ENCODE results near the gene POLE4.

The POLE4 gene, protein sequence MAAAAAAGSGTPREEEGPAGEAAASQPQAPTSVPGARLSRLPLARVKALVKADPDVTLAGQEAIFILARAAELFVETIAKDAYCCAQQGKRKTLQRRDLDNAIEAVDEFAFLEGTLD

GRCh38 chr2:74958274-74959105 is at the start of gene POLE4:
POLE4 (plus strand) TSS chr2:74958643; CDS start chr2:74958680, 37 bp downstream.
- DNase-seq (ENCODE audit: low spot score): peak; percentile 92

DNA sequence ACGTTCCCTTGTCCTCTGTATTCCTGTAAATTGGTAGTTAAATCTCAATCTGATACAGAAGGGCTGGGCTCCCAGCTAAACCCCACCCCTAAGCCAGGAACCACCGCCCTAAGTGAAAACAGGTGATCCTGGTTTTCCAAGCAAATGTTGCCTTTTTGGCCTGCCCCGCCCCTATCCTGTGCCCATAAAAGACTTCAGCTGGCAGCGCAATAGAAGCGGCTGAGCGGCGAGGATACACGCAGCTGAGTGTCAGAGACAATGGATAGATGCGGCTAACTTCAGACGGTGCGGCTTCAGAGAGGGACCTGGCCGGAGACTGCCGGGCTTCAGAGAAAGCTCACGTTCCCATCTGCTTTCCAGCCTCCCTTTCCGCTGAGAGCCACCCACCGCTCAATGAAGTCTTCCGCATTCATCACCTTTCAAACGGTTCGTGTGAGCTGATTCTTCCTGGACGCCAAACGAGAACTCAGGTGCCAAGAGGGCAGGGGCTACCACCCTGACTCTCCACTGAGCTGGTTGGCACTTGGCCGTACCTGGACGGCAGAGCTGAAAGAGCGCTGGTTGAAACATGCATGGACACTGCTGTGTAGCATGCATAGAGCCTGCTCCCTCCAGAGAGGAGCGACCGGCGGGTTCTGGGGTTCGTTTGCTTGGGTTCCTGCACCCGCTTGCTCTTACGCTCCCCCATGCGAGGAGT is 49.5 kb upstream of the POLE4 start:
- DNase-seq (ENCODE audit: low spot score): no peak

DNA sequence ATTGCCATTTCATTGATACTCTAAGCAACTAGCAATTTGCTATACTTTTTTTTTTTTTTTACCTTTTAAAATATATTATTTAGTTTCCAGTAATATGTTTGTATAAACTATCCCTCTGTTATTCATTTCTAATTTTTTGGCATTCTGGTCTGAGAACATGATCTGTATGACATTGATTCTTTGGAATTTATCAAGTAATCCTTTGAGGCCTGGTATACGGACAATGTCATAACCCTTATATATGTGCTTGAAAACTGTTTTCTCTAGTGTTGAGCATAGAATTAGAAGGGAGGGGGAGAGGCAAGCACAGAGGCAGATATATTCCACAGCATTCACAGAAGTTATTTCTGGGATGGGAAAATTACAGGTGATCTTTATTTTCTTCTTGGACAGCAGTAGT is 48.2 kb upstream of the POLE4 start:
- DNase-seq (ENCODE audit: low spot score): no peak

DNA sequence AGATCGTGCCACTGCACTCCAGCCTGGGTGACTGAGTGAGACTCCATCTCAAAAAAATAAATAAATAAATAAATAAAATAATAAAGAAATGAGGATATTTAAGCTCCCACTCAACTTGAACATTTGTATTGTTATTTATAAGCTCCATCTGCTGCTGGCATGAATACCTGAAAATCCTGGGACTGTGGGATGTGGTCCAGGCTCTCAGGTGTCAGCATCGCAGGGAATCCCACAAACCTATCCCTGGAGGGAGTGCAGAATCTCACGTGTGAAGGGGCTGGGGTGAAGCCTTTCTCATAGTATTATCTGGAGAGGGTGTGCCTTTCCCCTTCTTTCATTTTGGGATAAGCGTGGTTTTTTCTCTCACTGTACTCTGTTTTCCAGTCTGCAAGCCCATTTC is 47.4 kb upstream of the POLE4 start:
- no peak for DNase-seq (ENCODE audit: low spot score)

GRCh38 chr2:74915743-74916142 is 42.7 kb upstream of the POLE4 start:
- no peak for DNase-seq (ENCODE audit: low spot score)

DNA sequence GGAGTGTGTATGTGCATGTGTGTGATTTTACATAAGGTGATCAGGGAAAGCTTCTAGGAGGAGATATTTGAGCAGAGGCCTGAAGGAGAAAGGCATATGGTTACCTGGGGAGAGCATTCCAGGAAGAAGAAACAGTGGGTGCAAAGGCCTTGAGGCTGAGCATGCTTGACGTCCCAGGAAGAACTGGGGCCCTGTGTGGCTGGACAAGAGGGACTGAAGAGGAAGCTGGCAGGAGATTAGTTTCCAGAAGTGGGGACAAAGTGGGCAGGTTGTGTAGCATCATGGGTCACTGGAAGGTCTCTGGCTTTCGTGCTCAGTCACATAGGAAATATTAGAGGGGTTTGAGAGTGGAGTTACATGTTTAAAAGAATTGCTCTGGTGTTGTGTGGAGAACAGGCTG is 42.0 kb upstream of the POLE4 start:
- DNase-seq (ENCODE audit: low spot score): no peak

DNA sequence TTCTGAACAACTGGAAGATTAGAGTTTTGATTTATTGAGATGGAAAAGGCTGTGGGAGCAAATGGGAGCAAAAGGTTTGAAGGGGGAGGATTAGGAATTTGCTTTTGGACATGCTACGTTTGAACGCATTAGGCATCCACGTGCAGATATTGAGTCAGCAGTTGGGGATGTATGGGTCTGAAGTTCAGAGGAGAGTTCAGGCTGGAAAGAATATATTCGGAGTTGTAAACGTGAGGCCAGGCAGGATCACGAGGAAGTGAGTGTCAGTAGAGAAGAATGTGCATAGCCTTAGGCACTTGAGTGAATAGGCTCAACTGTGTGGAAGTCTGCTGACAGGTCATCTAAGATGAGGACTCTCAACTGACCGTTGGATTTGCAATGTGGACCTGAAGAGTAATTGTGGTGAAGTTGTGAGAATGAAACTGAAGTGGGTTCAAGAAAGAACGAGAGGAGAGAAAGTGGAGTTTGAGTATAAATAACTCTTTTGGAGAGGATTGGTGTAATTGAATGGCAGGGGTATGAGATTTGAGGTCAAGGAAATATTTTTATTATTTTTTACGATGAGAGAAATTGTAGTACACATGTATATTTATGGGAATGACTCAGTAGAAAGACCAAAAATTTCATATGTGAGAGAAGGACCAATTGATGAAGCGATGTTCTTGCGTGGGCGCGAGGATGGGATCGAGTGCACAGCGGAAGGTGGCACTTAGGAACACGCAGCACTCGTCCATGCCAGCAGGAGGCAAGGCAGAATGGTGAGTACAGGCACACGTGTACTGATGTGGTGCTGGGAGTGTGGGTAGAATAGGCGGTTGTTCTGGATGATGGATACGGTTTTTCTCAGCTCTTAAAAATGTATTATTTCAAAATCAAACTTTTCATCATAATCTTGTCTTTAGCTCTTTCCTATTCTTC is 40.5 kb upstream of the POLE4 start:
- no peak for DNase-seq (ENCODE audit: low spot score)

GRCh38 chr2:74919827-74920226 is 38.6 kb upstream of the POLE4 start:
- DNase-seq (ENCODE audit: low spot score): peak; percentile 69

GRCh38 chr2:74921236-74921736 is 37.2 kb upstream of the POLE4 start:
- DNase-seq (ENCODE audit: low spot score): no peak

DNA sequence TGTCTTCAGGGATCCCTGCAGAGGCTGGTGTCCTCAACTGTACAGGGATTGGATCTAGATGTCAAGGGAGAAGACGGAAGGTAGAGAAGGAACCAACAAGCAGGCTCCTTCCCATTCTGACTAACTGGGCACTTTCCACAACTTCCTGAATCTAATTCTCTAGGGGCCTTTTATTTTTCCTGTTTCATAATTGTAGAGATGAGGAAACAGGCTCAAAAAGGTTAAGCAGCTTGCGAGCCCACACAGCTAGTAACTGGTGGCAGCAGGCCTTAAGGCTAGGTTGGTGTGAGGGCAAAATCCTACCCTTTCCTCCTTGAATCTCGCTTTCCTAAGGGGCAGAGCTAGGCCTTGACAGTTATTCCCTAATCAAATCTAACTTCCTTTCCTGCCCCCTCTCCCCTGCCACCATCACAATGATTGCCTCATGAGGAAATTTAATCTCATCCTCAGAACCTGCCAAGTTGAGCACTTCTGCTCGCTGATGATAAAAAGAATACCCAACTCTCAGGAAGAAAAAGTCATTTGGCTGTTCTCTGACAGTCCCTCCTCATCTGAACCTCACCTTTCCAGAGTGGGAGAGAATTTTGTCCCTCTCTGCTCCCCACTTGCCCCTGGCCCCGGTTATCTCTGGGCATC is 35.7 kb upstream of the POLE4 start:
- DNase-seq (ENCODE audit: low spot score): no peak

- no peak for DNase-seq (ENCODE audit: low spot score)
Observed at GRCh38 chr2:74924463-74925265, 33.8 kb upstream of the POLE4 start.

GRCh38 chr2:74925361-74925786 is 33.1 kb upstream of the POLE4 start:
- DNase-seq (ENCODE audit: low spot score): no peak

- no peak for DNase-seq (ENCODE audit: low spot score)
Observed at GRCh38 chr2:74927621-74928020, 30.8 kb upstream of the POLE4 start.

- DNase-seq (ENCODE audit: low spot score): no peak
Observed at GRCh38 chr2:74930811-74931486, 27.5 kb upstream of the POLE4 start.

DNA sequence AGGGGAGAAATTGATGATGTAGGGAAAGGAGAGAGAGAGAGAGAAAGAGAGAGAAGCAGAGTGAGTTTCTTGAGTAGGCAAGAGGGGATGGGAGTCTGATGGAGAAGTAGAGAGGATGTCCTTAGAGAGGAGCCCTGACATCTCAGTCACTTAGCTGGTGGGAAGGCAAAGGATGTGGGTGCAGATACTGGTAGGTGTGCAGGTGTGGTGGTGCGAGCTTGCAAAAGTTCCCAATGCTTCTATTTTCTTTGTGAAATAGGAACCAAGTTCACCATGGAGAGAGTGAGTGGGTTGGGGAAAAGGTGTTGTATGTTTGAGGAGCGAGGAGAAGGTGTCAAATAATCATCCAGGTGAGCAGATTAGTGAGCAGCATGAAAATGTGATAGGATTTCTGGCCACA is 26.5 kb upstream of the POLE4 start:
- DNase-seq (ENCODE audit: low spot score): no peak

- no peak for DNase-seq (ENCODE audit: low spot score)
Observed at GRCh38 chr2:74935975-74936391, 22.5 kb upstream of the POLE4 start.

DNA sequence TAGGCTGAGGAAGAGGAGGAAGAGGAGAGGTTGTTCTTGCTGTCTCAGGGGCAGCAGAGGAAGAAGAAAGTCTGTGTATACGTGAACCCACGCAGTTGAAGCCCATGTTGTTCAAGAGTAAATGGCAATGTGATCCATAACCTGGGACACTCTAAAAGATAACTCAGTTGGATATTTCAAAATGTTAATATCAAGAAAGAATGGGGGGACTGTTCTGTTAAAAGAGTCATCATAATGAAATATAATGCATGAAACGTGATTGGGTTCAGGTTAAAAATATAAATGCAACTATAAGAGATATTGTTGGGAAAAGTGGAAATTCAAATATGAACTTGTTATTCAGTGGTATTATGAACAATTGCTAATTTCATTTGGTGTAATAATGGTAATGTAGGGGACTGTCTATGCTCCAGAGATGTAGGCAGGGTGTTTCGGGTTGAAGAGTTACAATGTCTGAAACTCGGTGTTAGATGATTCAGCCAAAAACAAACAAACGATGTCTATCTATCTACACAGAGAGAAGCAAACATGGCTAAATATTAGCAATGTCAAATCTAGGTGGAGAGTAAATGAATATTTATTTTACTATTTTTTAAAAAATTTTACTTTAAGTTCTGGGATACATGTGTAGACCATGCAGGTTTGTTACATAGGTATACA is 21.1 kb upstream of the POLE4 start:
- DNase-seq (ENCODE audit: low spot score): no peak

DNA sequence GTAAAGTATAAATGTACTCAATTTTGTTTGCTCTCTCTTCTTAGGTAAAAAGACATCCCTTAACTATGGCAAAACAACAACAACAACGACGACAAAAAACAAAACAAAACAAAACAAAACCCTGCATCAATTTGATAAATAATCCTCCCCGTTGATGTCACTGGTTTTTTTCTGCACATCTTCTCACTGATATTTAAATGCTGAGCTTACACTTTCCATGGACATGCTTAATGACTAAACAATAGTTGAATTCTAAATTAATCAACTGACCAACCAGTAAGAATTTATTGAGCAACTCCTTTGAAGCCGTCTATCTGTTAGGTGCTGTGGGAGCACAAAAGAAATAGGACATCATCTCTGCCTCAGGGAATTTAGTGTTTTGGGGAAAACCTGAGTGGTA is 20.2 kb upstream of the POLE4 start:
- no peak for DNase-seq (ENCODE audit: low spot score)
